Gastrocnemius medialis (tissue), 4 donors: ENCODE results near the gene EGF. TPM values are rescaled to one million over a fixed set of nuclear protein-coding genes. Genes with fewer than 3 reads are reported as not detected.

Source experiments
- ATAC-seq, 2 donors: fragments of 150-250 bp; one replicate each; pipeline ENCODE4 v1.9.1; 2016
- DNase-seq, 2 donors: peaks; one replicate each; pipeline ENCODE4 v3.0.0-alpha.2; 2019
- H3K27ac ChIP-seq, 4 donors: fragments of 200-600 bp; sonication (generic); 1 replicate in 1 of 4; 2 replicates in 3 of 4; pipeline ENCODE4 v1.5.1; 2016 to 2018; ENCODE audit warnings: mild to moderate bottlenecking in 2 of 4, moderate library complexity in 1 of 4
- H3K27me3 ChIP-seq, 3 donors: fragments of 200-600 bp; sonication (generic) in 2 of 3; 1 replicate in 1 of 3; 2 replicates in 2 of 3; pipeline versions ENCODE4 v1.5.1 to v1.6.0; 2016 to 2019; ENCODE audit warnings: mild to moderate bottlenecking in 1 of 3, moderate library complexity in 1 of 3
- H3K36me3 ChIP-seq, 2 donors: fragments of 200-600 bp; sonication (generic) in 1 of 2; one replicate each; pipeline ENCODE4 v1.5.1; 2017 to 2018
- H3K4me1 ChIP-seq, 2 donors: fragments of 200-600 bp; sonication (generic) in 1 of 2; one replicate each; pipeline ENCODE4 v1.5.1; 2016 to 2017; ENCODE audit warnings: mild to moderate bottlenecking in 2 of 2
- H3K4me3 ChIP-seq, 4 donors: fragments of 200-600 bp; sonication (generic) in 3 of 4; 1 replicate in 1 of 4; 2 replicates in 3 of 4; pipeline ENCODE4 v1.5.1; 2016 to 2019; ENCODE audit warnings: mild to moderate bottlenecking in 2 of 4
- H3K9me3 ChIP-seq, 3 donors: fragments of 200-600 bp; sonication (generic) in 2 of 3; 1 replicate in 1 of 3; 2 replicates in 2 of 3; pipeline ENCODE4 v1.5.1; 2016 to 2019
- CTCF ChIP-seq, 5 experiments: fragments of 450-650 bp in 3 of 5; fragments of 200-600 bp in 2 of 5; sonication (generic) in 2 of 5; IDR thresholded peaks in 4 of 5; conservative IDR thresholded peaks in 1 of 5; 1 replicate in 4 of 5; 2 replicates in 1 of 5; pipeline ENCODE4 v1.5.1; 2016 to 2019; ENCODE audit warnings: antibody characterized with exemption in 5 of 5, mild to moderate bottlenecking in 3 of 5, moderate library complexity in 3 of 5
- POLR2A ChIP-seq, 2 donors: fragments of 450-650 bp; IDR thresholded peaks; one replicate each; pipeline ENCODE4 v1.6.1; 2017; ENCODE audit warnings: antibody characterized with exemption in 2 of 2, mild to moderate bottlenecking in 2 of 2, moderate library complexity in 2 of 2
- in situ Hi-C, 4 donors: fragments of 200-750 bp; cut with MboI; loops; one replicate each; pipeline versions ENCODE4 v1.15.0 to v1.8.0; 2017; ENCODE audit warnings: low sequenced_read_pairs in 4 of 4
- intact Hi-C: fragments of 100-400 bp; cut with DNase I; formaldehyde crosslinking; loops from one replicate; pipeline ENCODE4 v1.15.1; 2023; ENCODE audit warnings: low total_unique reads
- total RNA-seq, 4 donors: library from RNA; depleted of rRNA; stranded (reverse); fragments of >200 nt; gene quantifications; one replicate each; pipeline versions ENCODE4 v1.1.0 to v1.2.3, GENCODE V29; 2016

EGF gene
- total RNA-seq, 4 donors from 2014 or later, result 12.1 to 58.5 (median 21.3) TPM

DNA sequence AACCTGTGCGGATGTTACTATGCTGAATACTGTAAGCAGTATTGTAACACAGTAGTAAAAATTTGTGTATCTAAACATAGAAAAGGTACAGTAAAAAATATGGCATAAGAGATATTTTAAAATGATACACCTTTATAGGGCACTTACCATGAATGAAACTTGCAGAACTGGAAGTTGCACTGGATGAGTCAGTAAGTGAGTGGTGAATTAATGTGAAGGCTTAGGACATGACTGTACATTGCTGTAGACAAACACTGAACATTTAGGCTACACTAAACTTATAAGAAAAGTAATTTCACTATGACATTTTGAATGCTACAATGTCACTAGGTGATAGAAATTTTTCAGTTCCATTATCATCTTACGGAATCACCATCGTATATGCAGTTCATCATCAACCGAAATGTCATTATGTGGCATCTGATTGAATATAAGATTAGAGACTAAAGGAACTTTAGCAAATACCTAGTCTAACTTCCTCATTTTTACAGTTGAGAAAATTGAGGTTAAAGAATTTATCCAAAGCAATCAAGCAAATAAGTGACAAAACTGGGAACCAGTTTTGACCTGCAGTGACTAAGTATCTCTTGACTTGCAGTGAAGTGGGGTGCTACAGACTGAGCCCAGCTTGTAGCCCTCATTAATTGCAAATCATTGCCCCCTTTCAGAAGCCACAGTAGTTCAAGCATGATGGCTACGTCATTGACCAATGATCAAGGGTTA, 55.3 kb downstream of the EGF start:
- no peak for TF ChIP-seq CTCF (IDR thresholded peaks at IDR 0.05 in 4 of 5, conservative IDR thresholded peaks at IDR 0.05 in 1 of 5)
- TF ChIP-seq POLR2A (IDR thresholded peaks at IDR 0.05), result no peak
- H3K36me3 ChIP-seq, result peaks cover 0 to 29% of the 10 kb centered on the region in 2 donors
- DNase-seq (no peak), ATAC-seq (no peak)
- intact Hi-C loops (no loop called here), in situ Hi-C loops (loop anchor here in 1 of 4 donors (25.0 kb wide), 1 partner anchor 256 kb away; the partner anchor contains the start of gene CASP6)
- H3K9me3 ChIP-seq, result no peaks in the 10 kb centered on the region
- no peak overlapping the region for H3K4me3 ChIP-seq
- no peak overlapping the region for H3K27ac ChIP-seq
- H3K27me3 ChIP-seq, result no peaks in the 10 kb centered on the region
- H3K4me1 ChIP-seq, result no peaks in the 10 kb centered on the region

DNA sequence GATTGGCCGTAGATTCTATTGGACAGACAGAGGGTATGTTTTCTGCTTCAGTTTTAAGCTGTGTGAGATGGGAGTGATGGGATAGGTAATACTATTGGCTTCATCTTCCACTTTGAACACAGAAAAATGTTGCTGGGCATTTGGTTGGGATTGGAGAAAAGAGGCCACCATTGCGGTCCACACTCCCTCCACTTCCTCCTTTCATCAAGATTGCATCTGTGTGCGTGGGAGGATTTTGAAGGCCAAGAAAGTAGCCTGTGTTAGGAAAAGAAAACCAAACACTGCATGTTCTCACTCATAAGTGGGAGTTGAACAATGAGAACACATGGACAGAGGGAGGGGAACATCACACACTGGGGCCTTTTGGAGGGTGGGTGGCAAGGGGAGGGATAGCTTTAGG, 56.4 kb downstream of the EGF start:
- in situ Hi-C loops (loop anchor here in 1 of 4 donors (25.0 kb wide), 1 partner anchor 257 kb away; the partner anchor contains the start of gene CASP6), intact Hi-C loops (no loop called here)
- DNase-seq (no peak), ATAC-seq (no peak)
- TF ChIP-seq POLR2A (IDR thresholded peaks at IDR 0.05) (no peak), CTCF (IDR thresholded peaks at IDR 0.05 in 4 of 5, conservative IDR thresholded peaks at IDR 0.05 in 1 of 5) (no peak)
- Histone ChIP-seq H3K9me3 (no peaks in the 10 kb centered on the region), H3K4me3 (no peak overlapping the region), H3K27me3 (no peaks in the 10 kb centered on the region), H3K36me3 (peaks cover 0 to 18% of the 10 kb centered on the region in 2 donors), H3K4me1 (no peaks in the 10 kb centered on the region), H3K27ac (no peak overlapping the region)

DNA sequence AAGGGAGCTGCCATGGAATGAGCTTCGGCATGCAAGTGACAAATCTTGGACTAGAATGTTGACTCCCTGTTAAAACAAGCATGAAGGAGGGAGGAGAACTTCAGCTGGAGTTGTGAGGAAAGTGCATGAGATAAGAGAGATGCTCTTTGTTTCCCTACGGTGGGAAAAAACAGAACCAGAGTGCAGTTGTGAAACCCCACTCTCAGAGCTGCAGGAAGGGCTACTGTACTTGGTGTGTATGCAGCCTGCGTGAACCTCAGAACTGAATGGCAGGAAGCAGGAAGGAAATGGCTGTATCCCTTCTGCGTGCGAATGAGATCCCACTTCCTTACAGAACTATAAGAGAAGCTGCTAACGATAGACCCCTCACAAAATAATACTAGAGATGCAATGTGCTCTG, 57.2 kb downstream of the EGF start:
- Histone ChIP-seq H3K4me3 (no peak overlapping the region), H3K9me3 (no peaks in the 10 kb centered on the region), H3K27me3 (no peaks in the 10 kb centered on the region), H3K4me1 (no peaks in the 10 kb centered on the region), H3K27ac (no peak overlapping the region), H3K36me3 (peaks cover 0 to 18% of the 10 kb centered on the region in 2 donors)
- no peak for DNase-seq
- intact Hi-C loops, result no loop called here
- no peak for TF ChIP-seq POLR2A (IDR thresholded peaks at IDR 0.05)
- no peak for TF ChIP-seq CTCF (IDR thresholded peaks at IDR 0.05 in 4 of 5, conservative IDR thresholded peaks at IDR 0.05 in 1 of 5)
- in situ Hi-C loops, result loop anchor here in 2 of 4 donors (10.0 to 25.0 kb wide), 2 partner anchors 258 to 545 kb away; partner anchors contain the start of gene CASP6 (in 1 of the 2)
- ATAC-seq, result no peak

GRCh38 chr4:109972786-109973528, 60.3 kb downstream of the EGF start:
- DNase-seq, result no peak
- no peak overlapping the region for H3K4me3 ChIP-seq
- no peak overlapping the region for H3K27ac ChIP-seq
- no peaks in the 10 kb centered on the region for H3K27me3 ChIP-seq
- peaks cover 0 to 26% of the 10 kb centered on the region in 2 donors for H3K36me3 ChIP-seq
- ATAC-seq, result no peak
- no peaks in the 10 kb centered on the region for H3K9me3 ChIP-seq
- intact Hi-C loops (no loop called here), in situ Hi-C loops (loop anchor here in 2 of 4 donors (10.0 to 25.0 kb wide), 2 partner anchors 261 to 548 kb away; partner anchors contain the start of gene CASP6 (in 1 of the 2))
- H3K4me1 ChIP-seq, result no peaks in the 10 kb centered on the region
- TF ChIP-seq CTCF (IDR thresholded peaks at IDR 0.05 in 4 of 5, conservative IDR thresholded peaks at IDR 0.05 in 1 of 5) (no peak), POLR2A (IDR thresholded peaks at IDR 0.05) (no peak)
